Fibroblast of skin of left quadriceps (primary cell): Measurements from ENCODE around the gene CRYBA2.

Source experiments
- DNase-seq, 2 experiments: peaks; one replicate each; pipeline ENCODE4 v3.0.0-alpha.2; 2013; ENCODE audit warnings: low read depth in 2 of 2

Gene CRYBA2

DNA sequence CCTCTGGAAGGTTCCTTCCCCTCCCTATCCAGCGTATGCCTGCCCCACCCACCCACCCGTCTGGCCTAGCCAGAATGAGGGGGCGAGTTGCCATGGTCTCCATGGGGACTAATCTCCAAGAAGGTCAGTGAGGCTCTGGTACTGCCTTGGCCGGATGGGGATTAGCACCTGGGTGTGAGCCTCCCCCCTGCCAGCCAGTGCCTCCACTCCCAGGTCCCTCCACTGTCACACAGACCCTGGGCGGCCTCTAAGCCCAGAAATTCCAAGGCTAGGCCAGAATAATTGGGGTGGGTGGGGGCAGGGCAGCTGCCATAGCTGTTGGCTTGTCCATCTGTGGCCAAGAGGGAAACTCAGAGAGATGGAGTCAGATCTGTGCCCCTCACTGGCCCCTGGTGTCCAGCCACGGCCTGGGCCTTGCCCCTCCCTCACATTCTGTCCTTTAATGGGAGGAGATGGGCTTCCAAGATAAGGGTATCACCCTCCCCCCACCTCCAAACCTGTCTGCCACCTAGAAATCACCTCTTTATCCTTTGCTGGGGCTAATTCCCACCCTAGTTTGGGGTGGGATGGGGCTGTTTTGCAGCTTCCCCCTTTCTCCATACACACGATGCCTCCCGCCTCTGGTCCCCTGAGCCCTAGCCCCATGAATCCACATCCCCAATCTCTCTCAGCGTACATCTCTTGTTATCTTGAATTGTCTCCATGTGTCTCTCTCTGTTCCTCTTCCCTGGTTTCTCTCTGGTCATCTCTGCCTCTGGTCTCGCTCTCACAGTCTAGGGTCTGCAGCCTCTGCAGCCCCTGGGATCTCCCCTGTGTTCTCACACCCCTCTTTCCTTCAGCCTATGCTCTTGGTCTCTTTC lies 6.0 kb upstream of the CRYBA2 start:
- no peak for DNase-seq

DNA sequence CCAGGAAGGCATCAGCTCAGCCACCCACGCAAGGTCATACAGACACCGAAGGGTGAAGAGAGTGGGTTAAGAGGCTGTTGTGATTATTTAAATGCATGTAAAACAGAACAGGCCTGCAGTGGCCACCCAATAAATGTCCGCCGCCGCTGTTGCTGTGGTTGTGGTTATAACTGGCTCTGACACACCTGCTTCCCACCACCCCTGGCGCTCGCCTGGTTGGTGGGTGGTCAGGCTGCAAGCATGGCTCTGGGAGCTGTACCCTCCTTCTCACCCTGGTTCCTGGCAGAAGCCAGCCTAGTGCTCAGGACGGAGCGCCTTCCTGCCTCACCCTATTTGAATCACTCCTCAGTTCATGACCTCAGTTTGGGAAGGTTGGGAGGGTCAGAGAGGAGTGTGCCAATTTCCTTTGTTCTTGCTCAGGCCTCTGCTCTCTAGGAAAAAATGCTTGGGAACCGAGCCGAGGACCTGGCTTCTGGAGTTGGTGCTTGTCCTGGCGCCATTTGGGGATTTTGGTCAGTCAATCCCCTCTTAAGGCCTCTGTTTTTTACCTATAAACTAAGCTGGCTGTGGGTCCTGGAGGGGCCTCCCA lies 5.3 kb upstream of the CRYBA2 start:
- DNase-seq = no peak

- no peak for DNase-seq
Measured at GRCh38 chr2:218997731-218998130, 4.5 kb upstream of the CRYBA2 start.

DNA sequence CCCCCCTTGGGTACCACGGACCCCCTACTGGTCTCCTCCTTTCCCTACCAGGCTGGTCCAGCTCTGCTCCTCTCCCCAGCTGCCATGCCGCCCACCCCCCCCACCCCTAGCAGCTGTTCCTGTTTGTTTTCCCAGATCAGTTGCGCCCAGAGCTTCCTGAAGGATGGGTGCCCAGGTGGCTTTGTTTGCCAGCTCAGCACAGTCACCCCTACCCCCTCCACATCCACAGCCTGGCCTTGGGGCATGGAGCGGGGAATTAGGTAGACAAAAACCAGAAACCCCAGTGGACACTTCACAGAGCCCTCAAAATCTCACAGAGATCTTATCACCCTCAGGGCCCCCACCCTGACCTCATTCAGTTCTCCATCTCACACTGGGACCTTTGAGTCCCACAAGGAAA lies 3.7 kb upstream of the CRYBA2 start:
- no peak for DNase-seq

- peak; percentile 20 to 25 for DNase-seq
Measured at GRCh38 chr2:218995972-218996711, 2.9 kb upstream of the CRYBA2 start.

DNA sequence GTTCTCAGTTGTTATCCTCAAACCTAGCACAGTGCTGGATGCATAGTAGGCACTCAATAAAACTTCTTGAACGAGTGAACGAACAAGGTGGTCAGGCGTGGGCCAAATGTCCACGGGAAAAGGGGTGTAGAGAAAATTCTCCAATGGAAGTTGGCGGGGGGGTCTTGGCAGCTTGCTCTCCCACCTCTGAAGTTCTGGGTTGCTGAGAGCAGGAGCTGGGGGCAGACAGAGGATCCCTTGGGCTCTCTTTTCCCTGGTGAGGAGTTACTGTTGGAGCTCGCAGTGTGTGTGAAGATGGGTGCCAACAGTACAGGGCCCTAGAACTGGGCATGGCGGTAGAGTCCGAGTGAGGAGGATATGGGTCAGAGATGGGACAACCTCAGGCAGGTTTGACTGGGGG lies 2.3 kb upstream of the CRYBA2 start:
- DNase-seq = no peak

DNA sequence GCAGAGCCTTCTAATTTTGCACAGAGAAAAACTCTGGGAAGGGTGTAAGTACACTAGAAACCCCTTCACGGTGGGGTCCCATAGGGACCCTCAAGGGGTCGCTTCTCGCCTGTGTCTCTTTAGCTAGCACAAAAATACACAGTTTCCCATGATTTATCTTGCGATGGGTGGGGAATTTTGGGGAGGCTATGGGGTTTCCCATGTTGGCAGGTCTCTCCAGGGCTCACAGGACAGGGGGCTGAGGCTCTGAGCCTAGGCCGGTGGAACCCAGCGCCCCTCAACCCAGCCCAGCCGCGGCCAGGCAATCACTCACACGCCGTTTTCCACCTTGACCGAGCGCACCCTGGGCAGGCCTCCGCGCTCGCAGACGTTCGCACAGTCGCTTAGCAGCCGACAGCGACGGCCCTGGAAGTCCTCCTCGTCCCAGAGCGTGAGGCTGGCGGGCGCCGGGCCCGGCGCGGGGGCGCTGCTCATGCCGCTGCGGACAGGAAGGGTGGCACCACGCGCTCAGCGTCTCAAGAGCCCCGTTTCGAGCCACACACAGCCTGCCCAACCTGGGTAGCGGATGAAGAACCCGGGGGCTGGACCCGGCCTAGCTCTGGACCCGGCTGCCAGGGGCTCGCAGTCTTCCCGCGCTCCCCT lies 398 bp downstream of the CRYBA2 start:
- DNase-seq = no peak

GRCh38 chr2:218992196-218992595 lies 1.0 kb downstream of the CRYBA2 start:
- no peak for DNase-seq

- DNase-seq = peak in 1 of 2 experiments; percentile 4
Measured at GRCh38 chr2:218991674-218992168, 1.5 kb downstream of the CRYBA2 start.

DNA sequence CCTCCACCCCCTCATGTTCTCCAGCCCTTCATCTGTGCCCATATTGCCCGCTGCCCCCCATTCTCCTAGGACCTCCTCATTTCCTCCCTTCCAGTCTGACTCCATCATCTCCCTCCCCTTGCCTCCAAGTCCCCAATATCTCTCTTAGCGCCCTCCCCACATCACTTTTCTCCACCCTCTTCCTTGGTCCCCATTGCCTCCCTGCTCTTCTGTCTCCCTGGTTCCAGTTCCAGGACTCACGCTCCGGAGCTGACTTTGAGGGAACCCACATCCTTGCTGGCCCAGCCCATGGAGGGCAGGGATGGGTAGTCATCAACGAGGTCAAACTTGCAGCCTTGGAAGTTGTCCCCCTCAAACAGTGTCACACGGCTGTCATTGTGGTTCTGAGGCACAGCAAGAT lies 2.6 kb downstream of the CRYBA2 start:
- DNase-seq = no peak

GRCh38 chr2:218990052-218990451 lies 3.2 kb downstream of the CRYBA2 start:
- no peak for DNase-seq

DNA sequence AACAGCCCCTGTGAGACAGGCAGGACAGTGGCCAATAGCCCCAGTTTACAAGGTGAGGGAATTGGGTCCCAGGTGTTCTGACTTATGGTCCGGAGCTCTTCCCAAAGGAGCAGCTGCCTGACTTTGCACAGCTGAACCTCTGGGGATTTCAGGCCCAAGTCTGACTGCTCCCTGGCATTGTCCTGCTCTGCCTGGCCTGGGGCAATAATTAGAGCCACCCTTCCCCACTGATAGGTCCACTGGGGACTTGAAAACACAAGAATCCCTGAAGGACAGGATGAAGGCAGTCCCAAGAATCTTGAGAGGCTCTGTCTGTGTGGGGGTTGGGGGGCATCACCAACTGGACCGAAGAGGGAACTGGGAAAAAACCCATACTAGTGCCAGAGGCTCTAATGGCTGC lies 4.6 kb downstream of the CRYBA2 start:
- no peak for DNase-seq

GRCh38 chr2:218988164-218988563 lies 5.1 kb downstream of the CRYBA2 start:
- no peak for DNase-seq

DNA sequence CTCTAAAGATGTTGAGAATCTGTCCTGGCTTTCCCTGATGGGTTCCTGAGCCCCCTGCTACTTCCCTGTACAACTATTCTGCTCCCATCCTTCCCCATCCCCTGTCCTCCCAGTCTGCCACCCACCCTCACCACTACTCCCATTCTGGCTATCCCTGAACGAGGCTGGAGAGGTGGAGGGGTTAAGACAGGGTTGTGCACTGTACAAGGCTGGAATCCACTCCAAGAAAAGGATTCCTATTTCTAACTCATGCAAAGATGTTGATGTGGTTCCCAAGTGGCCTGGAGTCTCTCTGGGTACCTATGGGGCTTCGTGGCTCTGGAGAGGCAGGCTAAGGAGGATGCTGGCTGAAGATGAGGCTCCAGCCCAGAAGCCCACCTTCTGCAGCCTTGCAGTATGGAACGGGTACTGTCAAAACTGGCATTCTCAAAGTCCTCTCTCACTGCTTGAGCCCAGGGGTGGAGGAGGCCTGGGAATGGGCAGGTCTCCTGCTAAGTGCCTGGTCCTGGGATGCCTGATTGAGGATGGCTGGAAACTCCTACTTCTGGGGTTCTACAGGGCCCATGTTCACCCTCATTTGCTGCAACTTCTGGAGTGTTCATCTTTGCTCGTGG lies 7.0 kb downstream of the CRYBA2 start:
- no peak for DNase-seq

GRCh38 chr2:218985325-218986091 lies 7.7 kb downstream of the CRYBA2 start:
- no peak for DNase-seq

DNA sequence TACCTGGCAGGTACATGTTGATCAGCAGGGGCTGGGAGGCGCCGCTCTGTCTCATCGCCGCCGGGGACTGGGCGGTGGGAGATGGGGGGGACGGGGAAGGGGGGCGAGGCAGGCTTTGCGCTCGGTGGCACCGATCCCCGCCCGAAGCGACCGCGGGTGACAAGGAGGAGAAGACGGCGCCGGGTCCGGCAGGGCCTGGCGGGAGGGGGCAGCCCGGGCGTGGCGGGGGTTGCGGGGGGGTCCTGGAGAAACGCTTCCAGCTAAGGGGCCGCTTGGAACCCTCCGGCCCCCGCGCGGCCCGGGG lies 8.2 kb downstream of the CRYBA2 start, which contains the start of gene FEV:
FEV (minus strand) TSS at position 164 of the 304 bp plus-strand sequence; CDS start at position 55, 109 bp downstream.
- DNase-seq = no peak

GRCh38 chr2:218984239-218985020 lies 8.8 kb downstream of the CRYBA2 start:
- no peak for DNase-seq

DNA sequence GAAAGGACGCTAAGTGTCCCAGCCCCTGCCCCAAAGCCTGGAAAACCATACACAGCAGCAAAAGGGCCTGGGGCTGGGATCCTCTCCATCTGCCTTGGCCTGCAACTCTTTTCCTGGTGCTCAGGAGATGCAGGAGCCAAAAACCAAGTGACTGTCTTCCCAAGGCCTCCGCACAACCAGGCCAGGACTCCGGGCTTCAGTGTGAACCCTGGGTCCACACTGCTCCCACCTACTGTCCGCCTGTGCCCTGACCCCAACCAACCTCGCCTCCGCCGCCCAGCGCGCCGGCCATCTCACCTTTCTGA lies 9.3 kb downstream of the CRYBA2 start:
- DNase-seq = no peak

DNA sequence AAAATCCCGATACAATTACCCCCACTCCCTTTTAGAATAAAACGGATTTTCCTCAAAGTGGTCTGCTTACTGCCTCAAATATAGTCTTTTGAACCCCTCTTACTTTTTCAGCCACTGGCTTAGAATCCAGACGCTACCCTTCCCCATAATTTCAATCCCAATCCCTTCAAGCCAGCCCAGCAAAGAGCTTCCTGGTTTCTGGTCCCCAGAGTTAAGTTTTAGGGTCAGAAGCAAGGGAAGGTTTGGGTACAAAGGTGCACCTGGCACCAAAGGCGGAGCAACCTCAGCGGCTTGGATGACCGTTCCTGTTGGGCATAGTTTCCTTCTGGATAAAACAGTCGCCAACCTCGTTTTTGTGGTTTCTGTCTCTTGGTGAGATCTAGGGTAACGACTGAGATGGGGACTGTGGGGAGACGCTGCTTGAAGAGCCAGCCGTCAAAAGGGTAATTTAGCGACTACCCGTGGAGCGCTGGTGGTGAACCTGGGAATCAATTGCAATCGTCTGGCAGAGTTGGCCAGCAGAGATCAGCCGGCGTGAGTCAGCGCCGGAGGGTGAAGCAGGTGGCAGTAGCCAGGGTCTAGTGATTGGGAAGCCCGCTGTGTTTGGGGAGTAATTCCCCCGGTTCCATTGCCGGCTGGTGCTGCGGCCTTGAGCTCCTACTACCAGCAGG lies 9.8 kb downstream of the CRYBA2 start:
- no peak for DNase-seq
